ENCODE results near the gene DMD. TPM values are rescaled to one million over a fixed set of nuclear protein-coding genes. Genes with fewer than 3 reads are reported as not detected.
"Not testable (repeated sequence)": the region's sequence is repeated elsewhere in the genome, so short reads cannot be mapped to it uniquely, and the experiment has no call there.

The DMD gene
- total RNA-seq, 1 donor from 2014 or later: 30.6 TPM

DNA sequence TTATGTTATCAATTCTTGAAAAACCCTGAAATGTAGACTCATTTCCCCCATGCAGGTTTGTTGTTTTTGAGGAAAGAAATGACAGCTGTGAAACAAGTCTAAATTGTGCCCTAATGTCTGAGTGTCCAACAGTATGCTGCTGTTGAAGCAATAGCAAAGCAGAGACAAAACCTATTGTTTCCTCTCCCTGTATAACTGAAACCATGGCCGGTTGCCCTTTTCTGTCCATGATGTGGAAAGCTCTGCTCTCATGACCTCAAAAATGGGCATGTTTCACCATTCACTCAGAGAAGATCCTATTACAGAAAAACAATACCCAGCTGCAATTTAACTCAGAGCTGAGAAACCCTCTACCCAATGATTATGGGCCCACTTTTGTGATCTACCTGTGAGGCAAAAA is 1826.9 kb downstream of the DMD start:
- no peaks in the 10 kb centered on the region for H3K9me3 ChIP-seq (ENCODE audit: low read depth)
- no peak overlapping the region for H3K4me2 ChIP-seq
- no peaks in the 10 kb centered on the region for H4K20me1 ChIP-seq (ENCODE audit: low read depth)
- no peak overlapping the region for H3K9ac ChIP-seq
- peaks cover 3% of the 10 kb centered on the region for H3K9me3 Mint-ChIP-seq
- H3K4me3 ChIP-seq: no peak overlapping the region
- H3K79me2 ChIP-seq (ENCODE audit: low read depth): no peaks in the 10 kb centered on the region
- no peaks in the 10 kb centered on the region for H3F3A ChIP-seq (ENCODE audit: low read depth)
- H2AFZ ChIP-seq (replicated peaks): no peak overlapping the region
- no peak overlapping the region for H3K4me3 Mint-ChIP-seq
- H3K4me1 Mint-ChIP-seq: no peaks in the 10 kb centered on the region
- H3K27me3 Mint-ChIP-seq (ENCODE audit: insufficient read depth, low read depth): no peaks in the 10 kb centered on the region
- H3K36me3 Mint-ChIP-seq: no peaks in the 10 kb centered on the region
- no peak for DNase-seq (ENCODE audit: low spot score)
- no peak overlapping the region for H3K27ac ChIP-seq
- H3K4me1 ChIP-seq: no peaks in the 10 kb centered on the region
- H3K27me3 ChIP-seq: no peaks in the 10 kb centered on the region
- no peak for TF ChIP-seq EZH2phosphoT487 (IDR thresholded peaks at IDR 0.05)
- TF ChIP-seq EZH2 (IDR thresholded peaks at IDR 0.05): no peak
- TF ChIP-seq, protein P1, sequence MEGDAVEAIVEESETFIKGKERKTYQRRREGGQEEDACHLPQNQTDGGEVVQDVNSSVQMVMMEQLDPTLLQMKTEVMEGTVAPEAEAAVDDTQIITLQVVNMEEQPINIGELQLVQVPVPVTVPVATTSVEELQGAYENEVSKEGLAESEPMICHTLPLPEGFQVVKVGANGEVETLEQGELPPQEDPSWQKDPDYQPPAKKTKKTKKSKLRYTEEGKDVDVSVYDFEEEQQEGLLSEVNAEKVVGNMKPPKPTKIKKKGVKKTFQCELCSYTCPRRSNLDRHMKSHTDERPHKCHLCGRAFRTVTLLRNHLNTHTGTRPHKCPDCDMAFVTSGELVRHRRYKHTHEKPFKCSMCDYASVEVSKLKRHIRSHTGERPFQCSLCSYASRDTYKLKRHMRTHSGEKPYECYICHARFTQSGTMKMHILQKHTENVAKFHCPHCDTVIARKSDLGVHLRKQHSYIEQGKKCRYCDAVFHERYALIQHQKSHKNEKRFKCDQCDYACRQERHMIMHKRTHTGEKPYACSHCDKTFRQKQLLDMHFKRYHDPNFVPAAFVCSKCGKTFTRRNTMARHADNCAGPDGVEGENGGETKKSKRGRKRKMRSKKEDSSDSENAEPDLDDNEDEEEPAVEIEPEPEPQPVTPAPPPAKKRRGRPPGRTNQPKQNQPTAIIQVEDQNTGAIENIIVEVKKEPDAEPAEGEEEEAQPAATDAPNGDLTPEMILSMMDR (IDR thresholded peaks at IDR 0.05): no peak
- H3K36me3 ChIP-seq: no peaks in the 10 kb centered on the region
- H3K27ac Mint-ChIP-seq: no peak overlapping the region

DNA sequence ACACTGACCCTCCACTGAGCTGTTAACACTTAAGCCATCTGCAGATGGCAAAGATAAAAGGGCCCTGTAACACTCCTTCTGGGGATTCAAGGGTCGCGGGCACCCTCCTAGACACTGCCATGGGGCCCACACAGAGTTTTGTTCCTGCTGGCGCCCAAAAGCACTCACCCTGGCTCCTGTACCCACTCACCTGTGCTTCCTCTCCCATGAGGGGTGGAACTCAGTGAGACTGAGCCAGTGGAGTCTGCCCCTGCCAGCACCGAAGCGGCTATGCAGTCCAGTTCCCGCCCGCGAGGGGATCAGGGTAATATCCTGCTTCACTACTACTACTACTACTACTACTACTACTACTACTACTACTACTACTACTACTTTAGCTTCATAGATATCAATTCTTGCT is 1827.4 kb downstream of the DMD start:
- H3K9me3 Mint-ChIP-seq: peaks cover 3% of the 10 kb centered on the region
- H3K9ac ChIP-seq: no peak overlapping the region
- H3K4me1 Mint-ChIP-seq: no peaks in the 10 kb centered on the region
- TF ChIP-seq EZH2 (IDR thresholded peaks at IDR 0.05): no peak
- TF ChIP-seq, protein P1 (IDR thresholded peaks at IDR 0.05): no peak
- TF ChIP-seq EZH2phosphoT487 (IDR thresholded peaks at IDR 0.05): no peak
- H3K36me3 Mint-ChIP-seq: no peaks in the 10 kb centered on the region
- H3K27ac Mint-ChIP-seq: no peak overlapping the region
- no peak overlapping the region for H3K4me3 ChIP-seq
- no peaks in the 10 kb centered on the region for H3K4me1 ChIP-seq
- no peaks in the 10 kb centered on the region for H3K27me3 Mint-ChIP-seq (ENCODE audit: insufficient read depth, low read depth)
- H3F3A ChIP-seq (ENCODE audit: low read depth): no peaks in the 10 kb centered on the region
- DNase-seq (ENCODE audit: low spot score): no peak
- no peaks in the 10 kb centered on the region for H3K27me3 ChIP-seq
- no peak overlapping the region for H3K4me3 Mint-ChIP-seq
- no peak overlapping the region for H3K27ac ChIP-seq
- no peaks in the 10 kb centered on the region for H3K79me2 ChIP-seq (ENCODE audit: low read depth)
- no peaks in the 10 kb centered on the region for H3K36me3 ChIP-seq
- H3K4me2 ChIP-seq: no peak overlapping the region
- no peaks in the 10 kb centered on the region for H4K20me1 ChIP-seq (ENCODE audit: low read depth)
- no peak overlapping the region for H2AFZ ChIP-seq (replicated peaks)
- H3K9me3 ChIP-seq (ENCODE audit: low read depth): no peaks in the 10 kb centered on the region

DNA sequence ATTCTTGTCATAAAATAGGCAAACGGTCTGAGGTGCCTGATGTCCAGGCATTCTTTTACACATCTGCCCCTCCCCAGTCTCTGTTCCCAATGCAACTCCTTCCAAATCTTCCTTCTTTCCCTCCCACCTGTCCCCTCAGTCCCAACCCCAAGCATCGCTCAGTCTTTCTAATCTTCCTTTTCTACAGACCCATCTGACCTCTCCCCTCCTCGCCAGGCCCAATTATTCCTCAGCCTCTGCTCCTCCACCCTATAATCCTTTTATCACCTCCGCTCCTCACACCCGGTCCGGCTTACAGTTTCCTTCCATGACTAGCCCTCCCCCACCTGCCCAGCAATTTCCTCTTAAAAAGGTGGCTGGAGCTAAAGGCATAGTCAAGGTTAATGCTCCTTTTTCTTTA is 1832.4 kb downstream of the DMD start:
- H2AFZ ChIP-seq (replicated peaks); H3K36me3 ChIP-seq; DNase-seq (ENCODE audit: low spot score); H3K27ac Mint-ChIP-seq; H3K4me2 ChIP-seq; H3K9ac ChIP-seq; H3K36me3 Mint-ChIP-seq; H3K4me3 Mint-ChIP-seq; H3K4me1 ChIP-seq; H3K4me1 Mint-ChIP-seq; H3F3A ChIP-seq (ENCODE audit: low read depth); H3K27ac ChIP-seq; H3K27me3 Mint-ChIP-seq (ENCODE audit: insufficient read depth, low read depth); H3K79me2 ChIP-seq (ENCODE audit: low read depth); H4K20me1 ChIP-seq (ENCODE audit: low read depth); H3K4me3 ChIP-seq; H3K27me3 ChIP-seq; H3K9me3 Mint-ChIP-seq; H3K9me3 ChIP-seq (ENCODE audit: low read depth): not testable (repeated sequence)

DNA sequence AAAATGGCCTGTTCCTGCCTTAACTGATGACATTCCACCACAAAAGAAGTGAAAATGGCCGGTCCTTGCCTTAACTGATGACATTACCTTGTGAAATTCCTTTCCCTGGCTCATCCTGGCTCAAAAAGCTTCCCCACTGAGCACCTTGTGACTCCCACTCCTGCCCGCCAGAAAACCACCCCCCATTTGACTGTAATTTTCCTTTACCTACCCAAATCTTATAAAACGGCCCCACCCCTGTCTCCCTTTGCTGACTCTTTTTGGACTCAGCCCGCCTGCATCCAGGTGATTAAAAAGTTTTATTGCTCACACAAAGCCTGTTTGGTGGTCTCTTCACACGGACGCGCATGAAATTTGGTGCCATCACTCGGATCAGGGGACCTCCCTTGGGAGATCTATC is 1833.5 kb downstream of the DMD start:
- not testable (repeated sequence) for H3K27me3 Mint-ChIP-seq (ENCODE audit: insufficient read depth, low read depth); H3K4me3 ChIP-seq; H3K79me2 ChIP-seq (ENCODE audit: low read depth); H3K27me3 ChIP-seq; H2AFZ ChIP-seq (replicated peaks); DNase-seq (ENCODE audit: low spot score); H3K4me1 Mint-ChIP-seq; H3K36me3 ChIP-seq; H3K36me3 Mint-ChIP-seq; H3K9ac ChIP-seq; H3F3A ChIP-seq (ENCODE audit: low read depth); H3K4me2 ChIP-seq; H3K27ac ChIP-seq; H3K9me3 ChIP-seq (ENCODE audit: low read depth); H3K27ac Mint-ChIP-seq; H4K20me1 ChIP-seq (ENCODE audit: low read depth); H3K4me1 ChIP-seq; H3K9me3 Mint-ChIP-seq; H3K4me3 Mint-ChIP-seq

All from neural progenitor cell (in vitro differentiated cells).